ENCODE data around the gene PTGDS. TPM values are rescaled to one million over a fixed set of nuclear protein-coding genes. Genes with fewer than 3 reads are reported as not detected.

Gene PTGDS
- total RNA-seq, 3 donors from 2014 or later, result 46.7 to 72.6 (median 48.2) TPM

DNA sequence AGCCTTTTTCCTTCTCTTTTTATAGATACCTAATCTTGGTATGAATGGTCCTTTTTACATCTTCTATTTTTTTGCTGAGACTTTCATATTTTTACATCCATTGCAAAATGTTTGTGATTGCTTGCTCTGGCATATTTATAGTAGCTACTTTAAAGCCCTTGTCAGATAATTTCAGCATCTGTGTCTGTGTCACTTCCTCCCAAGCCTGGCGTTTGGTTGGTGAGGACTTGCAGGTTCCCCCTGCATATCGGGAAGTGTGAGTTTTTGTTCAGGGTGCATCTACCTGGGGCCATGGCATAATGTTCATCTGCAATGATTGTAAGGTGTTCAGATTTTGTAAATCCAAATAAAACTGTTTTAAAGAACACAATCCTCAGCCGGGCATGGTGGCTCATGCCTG lies 41.7 kb upstream of the PTGDS start:
- Histone ChIP-seq H3K27ac (no peak overlapping the region), H3K9me3 (no peaks in the 10 kb centered on the region), H3K36me3 (no peaks in the 10 kb centered on the region), H3K4me3 (no peak overlapping the region), H3K27me3 (no peaks in the 10 kb centered on the region), H3K4me1 (no peaks in the 10 kb centered on the region)
- intact Hi-C loops (cut with DNase I; ENCODE audit: low total_unique reads), result no loop called here
- DNase-seq (ENCODE audit: low spot score in 2 of 2), result no peak
- TF ChIP-seq, protein P1, sequence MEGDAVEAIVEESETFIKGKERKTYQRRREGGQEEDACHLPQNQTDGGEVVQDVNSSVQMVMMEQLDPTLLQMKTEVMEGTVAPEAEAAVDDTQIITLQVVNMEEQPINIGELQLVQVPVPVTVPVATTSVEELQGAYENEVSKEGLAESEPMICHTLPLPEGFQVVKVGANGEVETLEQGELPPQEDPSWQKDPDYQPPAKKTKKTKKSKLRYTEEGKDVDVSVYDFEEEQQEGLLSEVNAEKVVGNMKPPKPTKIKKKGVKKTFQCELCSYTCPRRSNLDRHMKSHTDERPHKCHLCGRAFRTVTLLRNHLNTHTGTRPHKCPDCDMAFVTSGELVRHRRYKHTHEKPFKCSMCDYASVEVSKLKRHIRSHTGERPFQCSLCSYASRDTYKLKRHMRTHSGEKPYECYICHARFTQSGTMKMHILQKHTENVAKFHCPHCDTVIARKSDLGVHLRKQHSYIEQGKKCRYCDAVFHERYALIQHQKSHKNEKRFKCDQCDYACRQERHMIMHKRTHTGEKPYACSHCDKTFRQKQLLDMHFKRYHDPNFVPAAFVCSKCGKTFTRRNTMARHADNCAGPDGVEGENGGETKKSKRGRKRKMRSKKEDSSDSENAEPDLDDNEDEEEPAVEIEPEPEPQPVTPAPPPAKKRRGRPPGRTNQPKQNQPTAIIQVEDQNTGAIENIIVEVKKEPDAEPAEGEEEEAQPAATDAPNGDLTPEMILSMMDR (IDR thresholded peaks at IDR 0.05), result no peak
- TF ChIP-seq POLR2A (IDR thresholded peaks at IDR 0.05), result no peak
- no peak for TF ChIP-seq POLR2AphosphoS5 (IDR thresholded peaks at IDR 0.05)

DNA sequence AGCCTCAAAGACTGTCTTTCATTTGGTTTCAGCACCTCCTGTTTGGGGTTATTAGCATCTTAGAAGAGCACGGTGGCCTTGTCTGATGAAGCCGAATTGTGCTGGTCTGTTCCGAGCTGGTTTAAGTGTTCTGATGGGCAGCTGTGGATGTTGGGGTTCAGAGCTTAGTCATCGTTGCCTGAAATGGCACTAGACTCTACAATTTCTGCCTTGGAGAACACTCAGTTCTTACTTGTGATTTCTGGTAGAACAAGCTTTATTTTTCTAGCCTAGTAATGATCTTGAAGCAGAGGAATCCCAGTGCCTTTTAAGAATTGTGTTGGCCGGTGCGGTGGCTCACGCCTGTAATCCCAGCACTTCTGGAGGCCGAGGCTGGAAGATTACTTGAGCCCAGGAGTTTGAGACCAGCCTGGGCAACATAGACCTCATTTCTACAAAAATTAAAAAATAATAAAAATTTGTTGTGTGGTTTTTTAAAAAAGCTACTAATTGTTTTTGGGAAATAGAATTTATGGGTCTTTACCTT lies 40.6 kb upstream of the PTGDS start:
- TF ChIP-seq POLR2AphosphoS5 (IDR thresholded peaks at IDR 0.05) (no peak), POLR2A (IDR thresholded peaks at IDR 0.05) (no peak)
- TF ChIP-seq, protein P1 (IDR thresholded peaks at IDR 0.05), result no peak
- no peak for DNase-seq (ENCODE audit: low spot score in 2 of 2)

DNA sequence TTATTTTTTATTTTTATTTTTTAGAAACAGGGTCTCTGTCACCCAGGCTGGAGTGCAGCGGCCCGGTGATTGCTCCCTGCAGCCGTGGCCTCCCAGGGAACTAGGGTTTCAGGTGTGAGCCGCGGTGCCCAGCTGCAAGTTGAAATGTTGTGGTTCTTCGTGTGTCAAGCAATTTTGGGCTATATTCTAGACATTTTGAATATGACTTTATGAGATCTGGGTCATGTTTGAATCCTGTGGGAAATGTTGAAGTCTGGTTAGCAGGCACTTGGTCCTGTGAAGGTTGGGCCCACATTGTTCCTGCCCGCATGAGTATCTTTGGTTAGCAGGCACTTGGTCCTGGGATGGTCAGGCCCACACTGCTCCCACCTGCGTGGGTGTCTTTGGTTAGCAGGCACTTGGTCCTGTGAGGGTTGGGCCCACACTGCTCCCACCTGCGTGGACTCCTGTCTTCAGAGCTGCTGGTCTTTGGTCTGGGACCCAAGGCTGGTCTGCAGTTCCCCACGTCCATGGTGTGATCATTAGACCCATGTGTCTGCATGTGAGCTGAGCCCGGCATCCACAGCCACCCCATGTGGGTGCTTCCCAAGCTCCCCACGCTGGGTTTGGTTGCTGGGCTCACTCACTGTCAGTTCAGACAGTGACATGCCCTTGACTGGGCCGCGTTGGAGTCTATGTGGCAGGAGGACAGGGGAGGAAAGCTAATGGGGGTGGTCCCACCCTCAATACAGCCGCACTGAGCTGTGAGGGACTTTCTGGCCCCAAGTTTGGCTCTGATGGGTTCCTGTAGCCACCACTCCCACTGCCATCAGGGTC lies 39.9 kb upstream of the PTGDS start:
- Histone ChIP-seq H3K4me1 (no peaks in the 10 kb centered on the region), H3K27ac (no peak overlapping the region), H3K4me3 (no peak overlapping the region), H3K9me3 (no peaks in the 10 kb centered on the region), H3K36me3 (peaks cover 11% of the 10 kb centered on the region), H3K27me3 (no peaks in the 10 kb centered on the region)
- DNase-seq (ENCODE audit: low spot score in 2 of 2), result no peak
- intact Hi-C loops (cut with DNase I; ENCODE audit: low total_unique reads), result no loop called here
- TF ChIP-seq POLR2AphosphoS5 (IDR thresholded peaks at IDR 0.05), result no peak
- no peak for TF ChIP-seq POLR2A (IDR thresholded peaks at IDR 0.05)
- TF ChIP-seq, protein P1 (IDR thresholded peaks at IDR 0.05), result no peak

More for the DNA sequence above, 40.6 kb upstream of the PTGDS start:
- Histone ChIP-seq H3K27me3 (no peaks in the 10 kb centered on the region), H3K27ac (no peak overlapping the region), H3K4me3 (no peak overlapping the region), H3K9me3 (no peaks in the 10 kb centered on the region), H3K4me1 (no peaks in the 10 kb centered on the region), H3K36me3 (peaks cover 7% of the 10 kb centered on the region)
- intact Hi-C loops (cut with DNase I; ENCODE audit: low total_unique reads), result no loop called here

DNA sequence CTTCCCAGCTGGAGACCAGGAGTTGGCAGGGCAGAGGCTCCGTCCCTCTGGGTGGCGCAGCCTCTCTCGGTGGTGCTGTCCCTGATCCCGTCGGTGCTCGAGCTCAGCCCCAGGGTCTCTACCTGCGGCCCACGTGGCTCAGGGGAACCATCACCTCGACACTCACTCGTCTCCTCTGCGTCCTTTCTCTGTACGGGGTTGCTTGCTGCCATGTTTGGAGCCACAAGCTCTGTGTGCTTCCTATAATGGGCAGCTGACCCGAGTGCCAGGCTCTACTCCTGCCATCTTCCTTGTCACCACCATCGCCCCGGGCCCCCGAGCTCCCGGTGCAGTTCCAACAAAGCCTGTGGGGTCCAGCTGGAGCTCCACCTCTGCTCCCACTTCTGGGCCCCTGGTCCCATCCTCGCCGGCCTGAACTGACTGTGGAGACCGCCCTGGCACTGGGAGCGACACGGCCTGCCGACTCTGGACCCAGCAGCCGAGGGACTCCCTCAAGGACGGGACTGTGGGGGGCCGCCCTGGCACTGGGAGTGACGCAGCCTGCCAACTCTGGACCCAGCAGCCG lies 37.8 kb upstream of the PTGDS start:
- Histone ChIP-seq H3K27ac (no peak overlapping the region), H3K9me3 (no peaks in the 10 kb centered on the region), H3K36me3 (peaks cover 11% of the 10 kb centered on the region), H3K4me3 (no peak overlapping the region), H3K27me3 (no peaks in the 10 kb centered on the region), H3K4me1 (peaks cover 8 to 10% of the 10 kb centered on the region in 2 donors)
- intact Hi-C loops (cut with DNase I; ENCODE audit: low total_unique reads), result no loop called here
- no peak for DNase-seq (ENCODE audit: low spot score in 2 of 2)
- TF ChIP-seq, protein P1 (IDR thresholded peaks at IDR 0.05), result no peak
- TF ChIP-seq POLR2AphosphoS5 (IDR thresholded peaks at IDR 0.05) (no peak), POLR2A (IDR thresholded peaks at IDR 0.05) (no peak)

DNA sequence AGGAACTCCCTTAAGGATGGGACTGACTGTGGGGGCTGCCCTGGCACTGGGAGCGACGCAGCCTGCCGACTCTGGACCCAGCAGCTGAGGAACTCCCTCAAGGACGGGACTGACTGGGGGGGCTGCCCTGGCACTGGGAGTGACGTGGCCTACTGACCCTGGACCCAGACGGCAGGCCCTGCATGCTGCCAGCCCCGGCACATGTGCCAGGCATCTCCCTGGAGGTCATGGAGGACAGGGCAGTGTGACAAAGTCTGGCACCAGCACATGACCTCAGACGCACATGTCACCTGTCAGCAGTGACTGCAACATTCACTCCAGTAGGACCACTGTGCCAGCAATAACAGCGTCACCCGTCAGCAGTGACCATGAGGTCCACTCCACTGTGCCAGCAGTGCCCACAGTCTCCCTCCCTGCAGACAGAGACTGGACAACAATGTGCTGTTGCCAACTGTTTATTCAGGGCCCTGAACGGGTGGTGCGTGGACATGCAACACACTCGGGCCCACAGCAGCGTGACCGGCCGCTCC lies 37.2 kb upstream of the PTGDS start:
- intact Hi-C loops (cut with DNase I; ENCODE audit: low total_unique reads), result no loop called here
- TF ChIP-seq, protein P1 (IDR thresholded peaks at IDR 0.05), result no peak
- no peak for TF ChIP-seq POLR2AphosphoS5 (IDR thresholded peaks at IDR 0.05)
- no peak for TF ChIP-seq POLR2A (IDR thresholded peaks at IDR 0.05)
- Histone ChIP-seq H3K27ac (no peak overlapping the region), H3K4me1 (peaks cover 8 to 10% of the 10 kb centered on the region in 2 donors), H3K4me3 (no peak overlapping the region), H3K36me3 (peaks cover 11% of the 10 kb centered on the region), H3K9me3 (no peaks in the 10 kb centered on the region), H3K27me3 (no peaks in the 10 kb centered on the region)
- no peak for DNase-seq (ENCODE audit: low spot score in 2 of 2)

Measured in breast epithelium (tissue), 4 donors.